Measurements from ENCODE around the gene SH3GL1.
A peak's percentile ranks its signal among the peaks of the same experiment; 100 is the strongest.

Gene SH3GL1

DNA sequence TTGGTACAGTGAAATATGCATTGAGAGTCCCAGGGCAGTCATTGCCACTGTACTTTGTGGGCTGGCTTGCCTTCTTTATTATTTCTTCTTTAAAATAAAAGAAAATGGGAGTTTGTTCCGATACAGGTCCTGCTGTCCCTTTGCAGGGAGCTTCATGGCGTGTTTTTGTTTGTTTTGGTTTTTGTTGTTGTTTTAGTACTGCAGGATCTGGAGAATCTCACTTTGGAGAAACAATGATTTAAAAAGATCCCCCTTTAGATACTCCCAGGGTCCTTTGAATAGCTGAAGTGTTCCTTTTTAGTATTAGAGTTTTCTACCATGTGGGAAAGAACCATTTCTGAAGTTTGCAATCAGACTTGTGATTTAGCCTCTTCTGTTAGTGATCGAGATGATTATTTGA is 13.2 kb upstream of the SH3GL1 start:
- TF ChIP-seq POLR2AphosphoS5 (IDR thresholded peaks at IDR 0.05; ENCODE audit: low read depth, low read length) (no peak), POLR2A (IDR thresholded peaks at IDR 0.05; ENCODE audit: low read depth, low read length) (no peak), TAF1 (IDR thresholded peaks at IDR 0.05; ENCODE audit: borderline replicate concordance, low read depth, low read length) (no peak)
- FAIRE-seq (no peak), DNase-seq (ENCODE audit: insufficient read length) (no peak)

DNA sequence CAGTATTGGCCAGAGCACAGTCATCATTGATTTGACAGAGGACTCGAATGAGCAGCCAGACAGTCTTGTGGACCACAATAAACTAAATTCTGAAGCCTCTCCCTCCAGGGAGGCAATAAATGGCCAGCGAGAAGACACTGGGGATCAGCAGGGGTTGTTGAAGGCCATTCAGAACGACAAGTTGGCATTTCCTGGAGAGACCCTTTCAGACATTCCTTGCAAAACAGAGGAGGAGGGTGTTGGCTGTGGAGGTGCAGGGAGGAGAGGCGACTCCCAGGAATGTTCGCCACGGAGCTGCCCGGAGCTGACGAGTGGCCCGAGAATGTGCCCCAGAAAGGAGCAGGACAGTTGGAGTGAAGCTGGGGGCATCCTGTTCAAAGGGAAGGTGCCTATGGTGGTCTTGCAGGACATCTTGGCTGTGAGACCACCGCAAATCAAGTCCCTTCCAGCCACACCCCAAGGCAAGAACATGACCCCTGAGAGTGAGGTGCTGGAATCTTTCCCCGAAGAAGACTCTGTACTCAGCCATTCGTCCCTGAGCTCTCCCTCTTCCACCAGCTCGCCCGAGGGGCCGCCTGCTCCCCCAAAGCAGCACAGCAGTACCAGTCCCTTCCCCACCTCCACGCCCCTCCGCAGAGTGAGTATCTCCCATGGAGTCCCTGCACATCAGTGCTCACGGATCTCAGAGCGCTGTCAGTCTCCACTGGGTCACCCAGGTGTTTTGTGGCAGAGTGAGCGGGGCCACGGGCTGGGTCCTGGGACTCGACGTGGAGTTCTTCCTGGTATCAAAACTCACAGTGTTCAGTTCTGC is 9.0 kb upstream of the SH3GL1 start:
- DNase-seq (ENCODE audit: insufficient read length) (no peak), FAIRE-seq (no peak)
- no peak for TF ChIP-seq TAF1 (IDR thresholded peaks at IDR 0.05; ENCODE audit: borderline replicate concordance, low read depth, low read length)
- no peak for TF ChIP-seq POLR2A (IDR thresholded peaks at IDR 0.05; ENCODE audit: low read depth, low read length)
- TF ChIP-seq POLR2AphosphoS5 (IDR thresholded peaks at IDR 0.05; ENCODE audit: low read depth, low read length) = 0 out of 2 replicates have a peak, but pooled peaks have one; percentile 40

DNA sequence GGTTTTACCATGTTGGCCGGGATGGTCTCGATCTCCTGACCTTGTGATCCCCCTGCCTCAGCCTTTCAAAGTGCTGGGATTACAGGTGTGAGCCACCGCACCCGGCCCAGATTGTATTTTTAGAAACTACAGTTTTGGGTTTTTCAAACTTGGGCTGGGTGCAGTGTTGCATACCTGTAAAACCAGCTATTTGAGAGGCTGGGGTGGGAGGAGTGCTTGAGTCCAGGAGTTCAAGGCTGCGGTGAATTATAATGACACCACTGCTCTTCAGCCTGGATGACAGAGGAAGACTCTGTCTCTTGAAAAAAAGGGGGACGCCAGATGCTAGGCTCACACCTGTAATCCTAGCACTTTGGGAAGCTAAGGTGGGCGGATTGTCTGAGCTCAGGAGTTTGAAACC is 6.3 kb upstream of the SH3GL1 start:
- TF ChIP-seq POLR2AphosphoS5 (IDR thresholded peaks at IDR 0.05; ENCODE audit: low read depth, low read length) (no peak), TAF1 (IDR thresholded peaks at IDR 0.05; ENCODE audit: borderline replicate concordance, low read depth, low read length) (no peak), POLR2A (IDR thresholded peaks at IDR 0.05; ENCODE audit: low read depth, low read length) (no peak)
- FAIRE-seq = no peak
- no peak for DNase-seq (ENCODE audit: insufficient read length)

DNA sequence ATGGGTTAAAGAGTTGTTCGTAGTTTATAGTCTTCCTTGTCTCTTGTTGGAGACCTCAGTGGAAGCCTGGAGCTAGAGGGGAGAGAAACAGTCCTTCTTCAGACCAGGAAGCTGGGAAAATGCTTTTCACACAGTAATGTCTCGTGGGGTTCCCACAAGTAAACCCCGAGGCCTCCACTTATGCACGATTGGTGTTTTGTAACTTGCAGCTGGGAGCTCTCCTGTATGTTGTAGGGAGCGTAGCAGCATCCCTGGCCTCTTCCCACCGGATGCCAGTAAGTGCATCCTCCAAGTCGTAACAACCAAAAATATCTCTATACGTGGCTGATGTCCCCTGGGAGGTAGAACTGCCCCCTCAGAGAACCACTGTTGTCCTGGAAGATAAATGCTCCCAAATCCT is 5.6 kb upstream of the SH3GL1 start:
- DNase-seq (ENCODE audit: insufficient read length) (no peak), FAIRE-seq (no peak)
- TF ChIP-seq POLR2AphosphoS5 (IDR thresholded peaks at IDR 0.05; ENCODE audit: low read depth, low read length) (no peak), POLR2A (IDR thresholded peaks at IDR 0.05; ENCODE audit: low read depth, low read length) (no peak), TAF1 (IDR thresholded peaks at IDR 0.05; ENCODE audit: borderline replicate concordance, low read depth, low read length) (no peak)

DNA sequence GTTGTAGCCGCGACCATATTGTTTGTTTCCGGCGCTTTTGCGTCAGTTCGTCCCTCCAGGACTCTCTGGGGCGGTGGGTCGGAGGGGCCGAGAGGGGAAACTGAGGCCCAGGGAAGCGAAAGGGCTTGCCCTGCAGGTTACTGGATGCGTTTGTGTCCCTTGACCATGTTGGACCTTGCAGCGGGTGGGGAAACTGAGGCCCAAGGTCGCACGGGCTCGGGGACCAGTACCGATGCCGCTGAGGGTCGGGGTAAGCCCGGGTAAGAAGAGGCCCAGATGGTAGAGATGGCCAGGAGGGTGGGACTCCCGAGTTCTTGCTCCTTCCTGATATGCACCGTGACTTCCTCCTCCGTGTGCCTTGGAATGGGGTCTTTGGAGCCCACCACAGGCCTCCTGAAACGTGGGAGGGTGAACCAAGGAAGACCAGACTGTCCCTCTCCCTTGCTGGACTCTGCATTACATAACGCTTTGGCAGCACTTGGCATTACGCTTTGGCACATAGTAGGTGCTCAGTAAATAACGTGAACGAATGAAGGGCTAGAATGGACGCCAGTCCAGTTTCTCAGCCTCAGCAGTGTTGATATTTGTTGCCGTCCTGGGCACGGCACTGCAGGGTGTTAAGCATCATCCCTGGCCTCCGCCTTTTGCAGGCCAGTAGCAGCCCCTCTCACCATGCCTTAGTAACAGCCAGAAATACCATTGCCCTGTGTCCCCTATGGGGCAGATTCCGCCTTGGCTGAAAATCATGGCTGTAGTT is 2.8 kb upstream of the SH3GL1 start:
- TF ChIP-seq POLR2A (IDR thresholded peaks at IDR 0.05; ENCODE audit: low read depth, low read length) = no peak
- no peak for TF ChIP-seq POLR2AphosphoS5 (IDR thresholded peaks at IDR 0.05; ENCODE audit: low read depth, low read length)
- no peak for TF ChIP-seq TAF1 (IDR thresholded peaks at IDR 0.05; ENCODE audit: borderline replicate concordance, low read depth, low read length)
- FAIRE-seq (no peak), DNase-seq (ENCODE audit: insufficient read length) (no peak)

DNA sequence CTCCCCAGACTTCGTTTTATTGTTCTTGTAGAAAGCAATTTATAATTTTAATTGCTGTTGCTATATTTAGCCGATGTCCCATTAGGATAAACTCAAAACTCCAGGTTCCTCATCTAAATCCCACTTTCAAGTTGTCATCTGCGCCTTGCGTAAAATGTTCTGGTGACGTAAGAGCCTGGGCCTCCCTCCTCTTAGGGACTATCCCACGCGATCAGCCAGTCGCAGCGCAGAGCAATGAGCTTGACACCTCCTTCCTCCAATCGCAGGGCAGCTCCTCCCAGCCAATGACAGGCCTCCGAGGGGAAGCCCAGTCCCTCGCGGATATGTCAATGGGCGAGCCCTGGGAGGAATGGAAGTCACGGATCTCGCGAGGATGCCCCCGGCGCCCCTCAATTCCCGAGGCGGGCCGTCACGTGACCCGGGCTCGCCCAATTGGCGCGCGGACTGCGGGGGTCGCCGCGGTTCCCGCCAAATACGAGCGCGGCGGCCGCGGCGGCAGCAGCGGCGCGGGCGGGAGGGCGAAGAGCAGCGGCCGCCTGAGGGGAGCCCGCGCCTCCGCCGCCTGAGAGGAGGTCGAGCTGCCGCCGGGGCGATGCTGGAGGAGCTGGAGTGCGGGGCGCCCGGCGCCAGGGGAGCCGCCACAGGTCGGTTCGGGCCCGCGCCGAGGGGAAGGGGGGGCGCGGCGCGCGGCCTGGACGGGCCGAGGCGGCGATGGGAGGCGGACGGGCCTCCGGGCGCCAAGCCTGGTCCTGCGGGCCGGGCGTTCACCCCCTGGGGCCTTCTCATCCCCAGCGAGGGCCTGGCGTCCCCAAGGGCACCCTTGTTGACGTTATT is 2.0 kb upstream of the SH3GL1 start, which contains the start of gene CHAF1A:
Gene CHAF1A, plus strand, starts transcription at position 470 of the 834 bp plus-strand sequence. Its CDS starts 123 bp downstream, at position 593.
- peak; percentile 100 for FAIRE-seq
- TF ChIP-seq TAF1 (IDR thresholded peaks at IDR 0.05; ENCODE audit: borderline replicate concordance, low read depth, low read length) = no peak
- peak; percentile 68; the same call in 1 of the 2 replicates for TF ChIP-seq POLR2A (IDR thresholded peaks at IDR 0.05; ENCODE audit: low read depth, low read length)
- peak; percentile 20; the same call in 1 of the 2 replicates for TF ChIP-seq POLR2AphosphoS5 (IDR thresholded peaks at IDR 0.05; ENCODE audit: low read depth, low read length)
- peak; percentile 100 for DNase-seq (ENCODE audit: insufficient read length)

DNA sequence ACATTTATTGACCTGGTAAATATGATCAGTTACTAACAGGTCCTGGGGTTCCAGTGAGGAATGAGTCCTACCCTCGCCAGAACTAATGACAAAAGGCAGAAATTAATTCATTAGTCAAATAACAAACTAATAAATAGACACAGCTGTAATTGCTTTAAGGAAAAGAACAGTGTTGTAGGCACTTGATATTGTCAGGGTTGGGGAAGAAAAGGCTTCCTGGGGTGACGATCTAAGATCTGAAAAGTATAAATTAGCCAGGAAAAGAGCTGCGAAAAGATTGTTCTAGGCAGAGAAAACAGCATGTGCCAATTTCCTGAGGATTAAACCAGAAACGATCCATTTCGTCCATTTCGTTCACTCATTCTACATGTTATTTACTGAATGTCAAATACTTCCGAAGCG is 1.4 kb upstream of the SH3GL1 start:
- TF ChIP-seq POLR2A (IDR thresholded peaks at IDR 0.05; ENCODE audit: low read depth, low read length) (no peak), POLR2AphosphoS5 (IDR thresholded peaks at IDR 0.05; ENCODE audit: low read depth, low read length) (no peak), TAF1 (IDR thresholded peaks at IDR 0.05; ENCODE audit: borderline replicate concordance, low read depth, low read length) (no peak)
- DNase-seq (ENCODE audit: insufficient read length) = no peak
- FAIRE-seq = no peak

DNA sequence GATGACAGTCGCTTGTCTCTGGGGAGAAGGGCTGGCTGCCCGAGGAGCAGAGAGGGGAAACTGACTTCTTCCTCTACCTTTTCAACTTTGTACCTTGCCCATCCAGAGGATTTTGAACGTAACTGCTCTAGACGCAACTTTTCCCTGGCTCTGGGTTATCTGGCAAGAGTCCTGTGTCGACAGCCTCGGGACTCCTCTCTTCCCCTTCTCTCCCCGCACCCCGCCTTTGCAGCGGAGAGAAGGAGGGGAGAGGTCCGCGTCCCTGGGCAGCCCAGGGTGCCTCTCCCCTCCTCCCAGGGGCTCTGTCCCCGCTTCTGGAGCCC is 574 bp downstream of the SH3GL1 start:
- DNase-seq (ENCODE audit: insufficient read length) (no peak), FAIRE-seq (no peak)
- no peak for TF ChIP-seq POLR2A (IDR thresholded peaks at IDR 0.05; ENCODE audit: low read depth, low read length)
- no peak for TF ChIP-seq POLR2AphosphoS5 (IDR thresholded peaks at IDR 0.05; ENCODE audit: low read depth, low read length)
- TF ChIP-seq TAF1 (IDR thresholded peaks at IDR 0.05; ENCODE audit: borderline replicate concordance, low read depth, low read length) = no peak

DNA sequence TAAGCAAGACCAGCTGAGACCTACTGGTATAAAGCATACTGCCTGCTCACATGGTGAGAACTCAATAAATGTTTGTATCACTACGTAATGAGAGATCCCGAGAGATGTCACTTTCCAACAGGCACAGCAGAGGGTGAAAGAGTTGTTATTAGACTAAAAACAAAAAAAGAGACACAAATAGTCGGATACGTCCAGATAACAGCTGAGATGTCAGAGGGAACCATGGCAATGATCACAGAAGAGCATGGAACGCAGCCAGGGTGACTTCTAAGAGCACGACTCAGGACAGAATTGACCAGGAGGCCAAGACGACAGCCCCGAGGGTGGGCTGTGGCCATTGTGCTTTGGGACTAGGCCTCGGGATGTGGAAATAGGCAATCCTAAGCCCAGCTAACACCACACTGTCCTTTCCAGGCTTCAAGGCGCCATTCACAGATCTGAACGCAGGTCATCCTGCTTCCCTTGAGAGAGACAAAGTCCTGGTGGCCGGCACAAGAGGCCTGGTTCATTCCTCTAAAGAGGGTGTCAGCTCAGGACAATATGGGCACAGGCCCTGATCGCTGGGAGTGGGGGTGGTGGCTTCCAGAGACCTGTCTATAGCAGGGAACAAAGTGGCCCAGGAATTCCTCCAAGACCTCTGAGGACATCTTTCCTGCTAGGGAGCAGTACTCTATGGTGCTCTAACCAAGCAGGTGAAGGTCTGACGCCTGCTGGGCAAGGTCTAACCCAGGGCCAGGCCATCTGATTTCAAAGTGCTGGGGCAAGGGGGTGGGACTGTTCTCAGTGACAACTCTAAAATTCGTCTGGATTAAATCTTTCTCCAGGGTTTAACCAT is 3.2 kb downstream of the SH3GL1 start:
- no peak for FAIRE-seq
- DNase-seq (ENCODE audit: insufficient read length) = no peak
- no peak for TF ChIP-seq POLR2A (IDR thresholded peaks at IDR 0.05; ENCODE audit: low read depth, low read length)
- no peak for TF ChIP-seq POLR2AphosphoS5 (IDR thresholded peaks at IDR 0.05; ENCODE audit: low read depth, low read length)
- no peak for TF ChIP-seq TAF1 (IDR thresholded peaks at IDR 0.05; ENCODE audit: borderline replicate concordance, low read depth, low read length)

DNA sequence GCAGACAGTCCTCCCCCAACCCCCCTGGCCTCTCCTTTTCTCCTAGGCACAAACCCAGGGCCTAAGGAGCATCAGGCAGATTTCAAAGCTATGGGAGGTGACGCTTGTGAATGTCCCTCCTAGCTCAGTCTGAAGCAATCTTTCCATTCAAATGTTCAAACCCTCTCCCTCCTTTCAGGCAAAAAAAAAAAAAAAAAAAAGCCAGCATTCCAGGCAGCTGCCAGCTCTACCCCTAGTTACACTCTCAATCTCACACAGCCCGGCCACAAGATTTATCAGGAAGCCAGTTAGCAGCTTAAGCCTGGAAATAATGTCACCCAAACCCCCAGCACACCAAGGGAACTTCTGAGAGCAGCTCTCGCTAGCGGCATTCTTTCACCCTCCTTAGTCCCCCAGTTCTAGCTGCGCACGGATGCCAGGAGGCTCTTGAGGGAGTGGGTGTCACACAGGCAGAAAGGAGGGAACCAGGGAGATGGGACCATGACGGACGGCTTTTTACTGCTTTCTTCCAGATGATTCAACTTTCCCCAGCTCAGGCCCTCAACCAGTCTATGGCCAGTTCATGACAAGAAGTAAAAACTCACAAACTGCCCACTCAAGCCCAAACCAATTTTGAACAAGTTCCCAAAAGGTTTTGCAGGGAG is 6.3 kb downstream of the SH3GL1 start:
- DNase-seq (ENCODE audit: insufficient read length) (no peak), FAIRE-seq (no peak)
- TF ChIP-seq POLR2A (IDR thresholded peaks at IDR 0.05; ENCODE audit: low read depth, low read length) (no peak), POLR2AphosphoS5 (IDR thresholded peaks at IDR 0.05; ENCODE audit: low read depth, low read length) (no peak), TAF1 (IDR thresholded peaks at IDR 0.05; ENCODE audit: borderline replicate concordance, low read depth, low read length) (no peak)
